Stimulated activated CD8-positive, alpha-beta memory T cell treated with anti-CD3 and anti-CD28 coated beads, Interleukin-7, amount 100 ng/mL, for 24 hours (primary cell): ENCODE results near the gene FLVCR2.
"Not testable (repeated sequence)": the region's sequence is repeated elsewhere in the genome, so short reads cannot be mapped to it uniquely, and the experiment has no call there.

Source experiments
- DNase-seq: peaks from one replicate; pipeline ENCODE4 v3.0.0-alpha.2; 2020; ENCODE audit warnings: low read depth

Gene FLVCR2

DNA sequence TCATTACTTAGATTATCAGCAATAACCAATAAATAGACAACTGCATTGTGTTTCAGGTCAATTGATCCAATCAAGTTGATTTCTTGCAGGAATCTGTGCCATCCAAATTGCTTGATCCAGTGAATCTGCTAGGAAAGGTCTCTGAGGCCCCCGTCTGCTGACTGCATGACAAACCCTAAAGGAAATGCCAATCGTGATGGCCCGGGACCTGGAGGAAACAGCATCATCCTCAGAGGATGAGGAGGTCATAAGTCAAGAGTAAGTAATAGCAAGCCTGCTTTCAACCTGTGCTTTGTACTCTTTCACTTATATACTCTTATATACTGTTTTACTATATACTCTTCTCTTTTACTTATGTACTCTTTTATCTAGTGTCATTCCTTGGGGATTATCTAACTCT is 84.5 kb downstream of the FLVCR2 start:
- DNase-seq: no peak

DNA sequence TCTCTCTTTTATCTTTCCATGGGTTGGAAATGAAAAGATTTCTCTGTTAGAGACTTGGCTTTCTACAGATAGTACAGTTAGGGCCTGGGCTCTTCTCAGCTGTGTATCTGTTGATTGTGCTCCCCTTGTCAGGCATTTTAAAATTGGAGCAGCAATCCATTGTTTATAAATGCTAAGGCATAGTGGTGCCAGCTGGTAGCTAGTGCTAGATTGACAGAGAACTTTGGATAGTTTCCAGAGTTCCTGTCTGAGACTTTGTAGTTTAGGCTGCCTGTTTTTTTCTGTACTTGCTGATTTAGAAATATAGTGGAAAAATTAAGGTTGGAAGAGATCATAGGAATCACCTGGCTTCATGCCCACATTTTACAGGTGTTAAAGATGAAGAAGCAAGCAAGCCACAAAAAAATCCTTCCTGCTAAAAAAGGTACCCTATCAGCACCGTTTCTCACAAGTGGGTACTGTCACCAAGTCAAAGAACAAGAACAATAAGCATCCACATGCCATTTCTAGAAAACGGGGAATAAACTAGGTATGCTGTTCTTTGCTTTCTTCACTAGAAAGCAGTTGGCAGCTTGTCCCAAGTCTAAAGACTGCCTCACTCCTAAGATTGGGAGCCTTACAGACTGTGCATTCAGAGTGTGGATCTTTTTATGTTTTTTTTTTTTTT is 88.8 kb downstream of the FLVCR2 start:
- no peak for DNase-seq

DNA sequence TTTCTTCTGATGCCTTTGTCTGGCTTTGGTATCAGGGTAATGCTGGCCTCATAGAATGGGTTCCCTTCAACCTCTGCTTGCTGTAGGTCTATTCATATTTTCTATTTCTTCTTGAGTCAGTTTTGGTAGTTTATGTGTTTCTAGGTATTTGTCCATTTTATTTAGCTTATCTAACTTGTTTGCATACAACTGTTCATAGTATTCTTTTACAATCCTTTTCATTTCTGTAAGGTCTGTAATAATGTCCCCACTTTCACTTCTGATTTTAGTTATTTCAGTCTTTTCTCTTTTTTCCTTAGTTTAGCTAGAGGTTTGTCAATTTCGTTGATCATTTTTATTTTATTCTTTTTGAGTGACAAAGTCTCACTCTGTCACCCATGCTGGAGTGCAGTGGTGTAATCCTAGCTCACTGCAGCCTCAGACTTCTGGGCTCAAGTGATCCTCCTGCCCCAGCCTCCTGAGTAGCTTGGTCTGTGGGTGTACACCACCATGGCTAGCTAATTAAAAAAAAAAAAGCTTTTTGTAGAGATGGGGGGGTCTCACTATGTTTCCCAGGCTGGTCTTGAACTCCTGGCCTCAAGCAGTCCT is 94.3 kb downstream of the FLVCR2 start:
- no peak for DNase-seq

DNA sequence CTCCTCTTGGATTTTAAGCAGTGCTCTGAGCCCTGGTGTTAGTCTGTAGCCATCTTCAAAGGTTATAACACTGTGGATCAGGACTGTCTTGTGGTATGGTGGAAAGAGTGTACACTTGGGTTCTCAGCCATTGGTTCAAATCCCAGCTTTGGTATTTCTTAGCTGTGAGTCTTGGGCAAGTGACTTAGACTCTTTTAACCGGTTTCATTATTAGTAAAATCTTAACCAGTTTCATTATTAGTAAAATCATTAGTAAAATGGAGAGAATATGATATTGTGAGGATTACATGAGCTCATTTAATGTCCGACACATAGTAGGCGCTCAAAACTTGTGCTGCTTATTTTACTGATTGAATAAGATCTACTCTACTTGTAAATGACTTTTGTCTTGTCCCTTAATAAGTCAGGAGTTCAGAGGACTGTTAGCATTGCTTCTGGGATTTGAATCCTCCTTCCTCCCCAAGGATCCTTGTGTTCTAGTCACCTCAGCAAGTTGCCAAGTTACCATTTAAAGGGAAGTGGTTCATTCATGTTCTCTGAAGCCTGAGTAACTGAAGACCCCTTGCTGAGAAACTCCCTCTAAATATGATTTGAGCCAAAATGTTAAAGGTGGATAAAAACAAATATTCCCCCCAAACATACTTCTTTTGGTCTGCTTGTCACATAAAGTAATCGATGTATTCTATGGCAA is 95.1 kb downstream of the FLVCR2 start:
- DNase-seq: no peak

DNA sequence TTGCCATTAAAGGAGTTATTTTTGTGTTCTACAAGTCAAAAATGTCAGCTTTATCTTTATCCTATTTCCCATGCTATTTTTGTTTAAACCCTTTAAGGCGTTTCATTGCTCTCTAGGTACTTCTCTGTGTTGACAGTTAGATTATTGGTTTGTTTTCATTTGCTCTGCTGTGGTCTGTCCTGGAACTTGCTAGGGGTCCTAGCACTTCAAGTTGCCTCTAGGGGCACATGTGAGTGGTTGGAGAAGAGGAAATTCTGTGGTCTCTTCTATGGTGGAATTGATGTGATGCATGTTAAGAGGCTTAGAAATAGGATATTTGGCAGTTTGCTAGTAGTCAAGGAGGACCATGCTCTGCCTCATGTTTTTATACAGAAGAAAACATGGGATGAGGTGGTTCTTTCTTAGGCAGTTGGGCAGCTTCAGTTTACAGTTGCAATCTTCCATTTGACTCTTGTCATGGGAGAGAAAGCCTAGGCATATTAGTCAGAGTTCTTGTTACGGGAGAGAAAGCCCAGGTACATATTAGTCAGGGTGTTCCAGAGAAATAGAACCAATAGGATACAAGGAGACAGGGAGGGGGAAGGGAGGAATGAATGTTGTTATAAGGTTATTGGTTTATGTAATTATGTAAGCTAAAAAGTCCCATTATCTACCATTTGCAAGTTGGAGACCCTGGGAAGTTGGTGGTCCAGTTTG is 97.0 kb downstream of the FLVCR2 start:
- DNase-seq: no peak

DNA sequence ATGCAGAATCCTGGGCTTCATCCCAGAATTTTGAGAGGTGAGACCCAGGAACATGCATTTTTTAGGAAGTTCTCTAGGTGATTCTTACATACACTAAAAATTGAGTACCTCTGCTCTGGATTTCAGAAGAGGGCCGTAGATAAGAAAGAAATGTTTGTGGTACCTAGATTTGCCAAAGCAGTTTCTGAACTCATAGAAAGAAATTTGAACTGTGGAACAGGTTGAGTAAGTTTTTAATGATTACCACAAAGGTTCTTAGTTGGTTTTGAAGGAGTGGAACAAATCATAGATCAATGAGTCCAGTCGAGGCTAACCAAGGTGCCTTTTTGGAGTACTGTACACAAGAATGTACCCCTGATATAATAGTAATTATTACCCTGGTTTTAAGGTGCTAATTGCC is 107.5 kb downstream of the FLVCR2 start:
- no peak for DNase-seq

DNA sequence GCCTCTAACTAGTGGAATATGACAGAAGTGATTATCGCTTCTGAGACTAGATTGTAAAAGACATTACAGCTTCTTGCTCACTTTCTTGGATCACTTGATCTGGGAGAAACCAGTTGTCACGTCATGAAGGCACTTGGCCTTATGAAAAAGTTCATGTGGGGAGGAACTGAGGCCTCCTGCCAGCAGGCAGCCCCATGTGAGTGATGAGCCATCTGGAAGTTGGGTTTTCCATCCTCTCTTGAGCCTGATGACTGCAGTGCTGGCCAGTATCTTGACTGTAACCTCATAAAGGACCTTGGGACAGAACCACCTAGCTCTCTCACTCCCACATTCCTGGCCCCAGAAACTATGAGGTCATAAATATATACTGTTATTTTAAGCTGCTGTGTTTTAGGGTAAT is 110.6 kb downstream of the FLVCR2 start:
- DNase-seq: no peak

DNA sequence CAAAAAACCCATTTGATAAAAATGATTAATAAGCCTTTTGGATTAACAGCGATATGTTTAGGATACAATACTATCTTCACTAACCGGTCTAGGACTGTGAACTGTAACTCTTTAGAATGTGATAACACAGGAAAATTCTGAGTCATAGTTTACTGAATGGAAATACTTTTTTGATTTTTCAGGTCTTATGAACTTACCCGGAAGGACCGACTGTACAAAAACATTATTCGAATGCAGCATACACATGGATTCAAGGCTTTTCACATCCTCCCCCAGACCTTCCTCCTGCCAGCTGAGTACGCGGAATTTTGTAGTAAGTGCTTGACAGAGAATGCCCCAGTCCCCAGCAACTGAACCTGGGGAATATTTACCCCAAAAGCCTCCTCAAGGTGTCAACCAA is 111.6 kb downstream of the FLVCR2 start:
- no peak for DNase-seq

DNA sequence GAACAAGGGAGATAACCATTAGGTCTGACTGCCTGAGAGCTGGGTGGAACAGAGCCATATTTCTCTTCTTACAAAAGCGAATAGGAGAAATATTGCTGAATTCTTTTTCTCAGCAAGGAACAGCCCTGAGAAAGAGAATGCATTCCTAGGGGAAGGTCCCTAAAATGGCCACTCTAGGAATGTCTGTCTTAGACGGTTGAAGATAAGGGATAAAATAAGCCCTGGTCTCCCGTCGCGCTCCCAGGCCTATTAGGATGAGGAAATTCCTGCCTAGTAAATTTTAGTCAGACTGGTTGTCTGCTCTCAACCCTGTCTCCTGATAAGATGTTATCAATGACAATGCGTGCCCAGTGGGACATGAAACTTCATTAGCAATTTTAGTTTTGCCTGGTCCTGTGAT is 116.6 kb downstream of the FLVCR2 start:
- not testable (repeated sequence) for DNase-seq

DNA sequence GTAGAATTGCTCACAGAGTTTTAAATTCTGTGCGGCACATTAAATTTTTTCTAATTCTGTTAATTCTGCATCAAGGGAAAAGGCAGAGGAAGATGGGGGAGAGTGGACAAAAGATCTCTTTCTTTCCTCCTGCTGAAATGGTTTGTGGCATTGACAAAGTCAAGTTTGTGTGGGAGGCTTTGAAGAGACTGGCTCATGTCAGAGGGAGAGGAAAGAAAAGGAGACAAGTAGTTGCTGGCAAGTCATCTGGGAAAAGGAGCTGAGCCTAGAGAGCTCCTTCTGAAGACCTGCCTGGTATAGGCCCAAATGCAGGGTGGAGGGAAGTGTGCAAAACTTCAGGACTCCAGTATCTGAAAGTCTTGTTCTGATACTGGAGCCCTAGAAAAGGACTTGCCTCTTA is 119.0 kb downstream of the FLVCR2 start:
- no peak for DNase-seq
